Astrocyte of the hippocampus (primary cell): ENCODE results near the gene AK6.
"Not testable (repeated sequence)": the region's sequence is repeated elsewhere in the genome, so short reads cannot be mapped to it uniquely, and the experiment has no call there.

ENCODE experiments used
- DNase-seq: peaks from one replicate; pipeline ENCODE4 v3.0.0; 2011; ENCODE audit warnings: low read depth, low spot score

The AK6 gene

GRCh38 chr5:69369340-69370121 is at the start of gene AK6, which contains the start of the genes RAD17 and TAF9:
TSS of gene AK6 (minus strand) at chr5:69369520. CDS start at chr5:69369490, 30 bp downstream.
TSS of gene RAD17 (plus strand) at chr5:69369818. CDS start at chr5:69372209, 2,391 bp downstream.
TSS of gene TAF9 (minus strand) at chr5:69369520. CDS start at chr5:69365737, 3,783 bp downstream.
- peak; percentile 96 for DNase-seq

DNA sequence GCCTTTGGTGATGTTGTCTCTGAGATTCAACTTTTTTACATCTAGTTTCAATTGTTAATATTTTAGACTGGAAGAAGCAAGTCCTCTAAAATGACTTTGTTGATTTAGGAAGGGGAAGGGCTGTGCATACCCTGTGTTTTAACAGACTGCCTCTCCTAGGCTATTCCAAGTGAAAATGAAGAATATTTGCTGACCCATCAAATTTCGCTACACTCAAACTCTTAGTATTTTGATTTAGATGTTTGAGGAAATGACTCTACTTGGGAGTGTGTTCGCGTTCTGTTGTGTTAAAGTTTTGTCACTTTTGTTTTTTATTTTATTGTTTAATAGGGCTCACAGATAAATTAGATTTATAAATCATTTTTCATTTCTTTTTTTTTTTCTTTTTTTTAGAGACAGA is 49.2 kb upstream of the AK6 start:
- no peak for DNase-seq

GRCh38 chr5:69416699-69417098 is 47.4 kb upstream of the AK6 start:
- DNase-seq = no peak

DNA sequence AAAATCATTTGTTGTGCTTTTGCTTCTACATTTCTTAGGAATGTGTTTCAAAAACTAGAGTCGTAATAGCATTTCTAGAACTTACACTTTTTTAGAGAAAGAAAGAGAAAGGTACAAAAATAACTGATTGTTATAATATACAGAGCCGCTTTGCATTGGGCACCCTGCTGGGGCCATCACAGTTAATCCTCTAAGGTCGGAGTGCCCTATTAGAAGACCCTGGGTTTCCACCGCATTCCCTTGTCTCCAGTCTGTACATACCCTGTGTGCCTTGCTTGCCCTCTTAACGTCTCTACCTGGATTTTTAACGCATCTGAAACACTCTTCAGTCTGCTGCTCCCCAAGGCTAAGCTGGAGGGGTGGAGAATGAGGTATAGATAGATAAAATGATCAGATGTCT is 46.9 kb upstream of the AK6 start:
- no peak for DNase-seq

- DNase-seq = peak; percentile 7
Observed at GRCh38 chr5:69415584-69415958, 46.3 kb upstream of the AK6 start.

- peak; percentile 79 for DNase-seq
Observed at GRCh38 chr5:69414885-69415583, 45.7 kb upstream of the AK6 start, which contains the start of gene MARVELD2. TSS of gene MARVELD2 (plus strand) at chr5:69415116. CDS start at chr5:69419386, 4,270 bp downstream.

DNA sequence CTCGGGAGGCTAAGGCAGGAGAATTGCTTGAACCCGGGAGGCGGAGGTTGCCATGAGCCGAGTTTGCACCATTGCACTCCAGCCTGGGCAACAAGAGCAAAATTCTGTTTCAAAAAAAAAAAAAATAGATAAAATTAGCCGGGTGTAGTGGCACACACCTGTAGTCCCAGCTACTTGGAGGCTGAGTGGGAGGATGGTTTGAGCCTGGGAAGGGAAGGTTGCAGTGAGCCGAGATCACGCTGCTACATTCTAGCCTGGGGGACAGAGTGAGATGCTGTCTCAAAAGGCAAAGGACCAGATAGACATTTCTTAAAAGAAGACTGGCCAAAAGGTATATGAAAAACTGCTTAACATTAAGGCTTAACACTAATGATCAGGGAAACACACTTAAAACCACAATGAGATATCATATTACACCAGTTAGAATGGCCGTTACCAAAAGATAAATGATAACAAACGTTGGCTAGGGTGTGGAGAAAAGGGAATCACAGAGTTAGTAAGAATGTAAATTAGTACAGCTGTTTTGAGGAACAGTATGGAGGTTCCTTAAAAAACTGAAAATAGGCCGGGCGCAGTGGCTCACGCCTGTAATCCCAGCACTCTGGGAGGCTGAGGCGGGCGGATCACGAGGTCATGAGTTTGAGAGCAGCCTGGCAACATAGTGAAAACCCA is 35.5 kb upstream of the AK6 start:
- no peak for DNase-seq

- no peak for DNase-seq
Observed at GRCh38 chr5:69378376-69378775, 9.1 kb upstream of the AK6 start.

GRCh38 chr5:69374911-69375446 is 5.7 kb upstream of the AK6 start:
- no peak for DNase-seq

- no peak for DNase-seq
Observed at GRCh38 chr5:69372394-69372793, 3.1 kb upstream of the AK6 start.

DNA sequence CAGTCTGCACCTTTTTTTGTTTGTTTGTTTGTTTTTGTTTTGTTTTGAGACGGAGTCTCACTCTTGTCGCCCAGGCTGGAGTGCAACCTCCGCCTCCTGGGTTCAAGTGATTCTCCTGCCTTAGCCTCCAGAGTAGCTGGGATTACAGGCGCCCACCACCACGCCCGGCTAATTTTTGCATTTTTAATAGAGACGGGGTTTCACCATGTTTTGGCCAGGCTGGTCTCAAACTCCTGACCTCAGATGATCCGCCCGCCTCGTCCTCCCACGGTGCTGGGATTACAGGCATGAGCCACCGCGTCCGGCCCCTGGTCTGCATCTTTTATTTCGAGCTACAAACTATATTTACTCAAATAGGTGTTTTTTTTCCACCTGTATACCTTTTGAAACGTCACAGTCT is 1.0 kb upstream of the AK6 start:
- DNase-seq = not testable (repeated sequence)

DNA sequence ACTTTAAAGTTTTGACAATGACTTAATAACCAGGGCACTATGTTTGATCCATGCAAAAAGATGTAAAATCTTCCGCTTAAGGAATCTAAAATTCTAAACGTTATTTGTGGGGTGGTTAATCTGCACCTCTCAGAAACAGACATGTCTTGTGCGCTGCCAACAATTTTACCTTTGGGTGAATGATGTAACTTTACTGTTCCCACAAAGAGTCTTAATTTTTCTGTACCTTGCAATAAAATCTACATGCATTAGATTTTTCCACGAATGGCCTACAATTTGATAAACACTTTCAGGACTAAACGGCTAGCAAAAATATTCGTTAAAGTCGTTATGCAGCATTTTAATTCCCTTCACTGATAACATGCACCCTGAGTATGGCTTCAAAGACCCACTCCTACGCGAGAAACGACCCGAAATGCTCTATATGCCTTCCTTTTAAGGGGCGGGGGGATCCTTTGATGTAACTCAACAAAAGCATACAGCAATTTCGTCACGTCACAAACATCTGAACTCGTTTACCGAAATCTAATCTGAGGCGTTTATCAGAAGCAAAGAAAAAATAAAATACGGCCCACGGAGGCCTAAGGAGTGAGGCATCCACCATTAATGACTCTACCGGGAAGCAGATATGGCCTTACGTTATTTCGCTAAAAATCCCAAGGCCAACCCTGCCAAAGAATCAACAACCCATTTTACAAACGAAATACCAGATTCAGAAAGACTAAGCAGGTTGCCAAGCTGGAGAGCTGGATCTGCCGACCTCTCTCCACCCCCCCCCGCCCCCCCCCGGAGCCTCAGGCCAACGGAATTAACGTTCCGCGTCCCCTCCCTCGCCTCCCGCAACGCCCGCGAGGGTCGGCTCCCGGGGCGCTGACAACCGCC is 621 bp downstream of the AK6 start:
- DNase-seq = no peak

DNA sequence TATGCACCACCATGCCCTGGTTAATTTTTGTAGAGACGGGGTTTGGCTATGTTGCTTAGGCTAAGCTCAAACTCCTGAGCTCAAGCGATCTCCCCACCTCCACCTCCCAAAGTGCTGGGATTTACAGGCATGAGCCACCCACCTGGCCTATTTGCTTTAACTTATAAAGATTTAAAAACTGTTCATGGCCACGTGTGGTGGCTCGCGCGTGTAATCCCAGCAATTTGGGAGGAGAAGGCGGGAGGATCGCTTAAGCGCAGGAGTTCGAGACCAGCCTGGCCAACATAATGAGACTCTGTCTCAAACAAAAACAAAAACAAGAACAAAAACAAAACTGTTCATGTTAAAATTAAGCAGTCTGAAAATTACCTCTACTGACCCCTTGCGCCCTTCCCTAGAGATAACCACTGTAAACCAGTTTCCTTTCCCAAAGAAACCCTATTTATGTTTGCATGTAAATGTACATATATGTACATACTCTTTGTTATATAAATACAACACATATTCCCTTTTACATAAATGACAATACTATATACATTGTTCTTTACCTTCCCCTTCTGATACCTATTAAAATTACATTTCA is 1.5 kb downstream of the AK6 start:
- DNase-seq = no peak

DNA sequence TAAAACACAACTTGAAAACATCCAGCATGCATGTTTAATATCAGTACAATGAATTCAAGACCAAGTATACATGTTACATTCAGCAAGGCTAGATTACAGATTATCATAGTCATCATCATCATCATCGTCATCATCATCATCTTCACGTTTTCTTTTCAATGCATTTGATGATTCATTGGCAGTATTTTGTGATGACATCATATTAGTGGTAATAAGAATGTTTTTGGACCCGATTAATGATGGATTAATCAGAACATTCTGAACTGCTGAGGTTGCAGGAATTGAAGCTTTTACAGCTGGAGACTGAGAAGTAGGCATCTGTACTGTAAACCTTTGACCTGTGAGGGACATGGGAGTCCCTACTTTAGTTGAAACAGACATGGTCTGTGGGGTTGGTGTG is 4.5 kb downstream of the AK6 start:
- no peak for DNase-seq

DNA sequence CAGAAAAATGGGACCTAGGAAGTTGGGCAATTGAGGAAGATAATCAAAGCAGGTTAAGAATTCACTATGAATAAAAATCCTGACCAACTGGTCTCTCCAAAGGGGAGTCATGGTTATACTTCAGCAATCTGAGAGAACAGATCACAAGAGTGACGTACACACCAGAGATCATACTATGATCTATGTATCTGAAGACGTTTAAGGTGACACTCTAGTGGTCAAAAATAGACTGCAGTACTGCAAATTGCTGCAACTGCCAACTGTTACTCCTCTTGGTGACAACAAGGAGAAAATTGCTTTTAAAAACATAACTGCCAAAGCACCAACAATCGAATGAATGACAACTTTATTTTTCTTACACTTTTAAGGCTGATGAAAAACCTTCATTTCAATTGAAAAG is 4.9 kb downstream of the AK6 start:
- no peak for DNase-seq

DNA sequence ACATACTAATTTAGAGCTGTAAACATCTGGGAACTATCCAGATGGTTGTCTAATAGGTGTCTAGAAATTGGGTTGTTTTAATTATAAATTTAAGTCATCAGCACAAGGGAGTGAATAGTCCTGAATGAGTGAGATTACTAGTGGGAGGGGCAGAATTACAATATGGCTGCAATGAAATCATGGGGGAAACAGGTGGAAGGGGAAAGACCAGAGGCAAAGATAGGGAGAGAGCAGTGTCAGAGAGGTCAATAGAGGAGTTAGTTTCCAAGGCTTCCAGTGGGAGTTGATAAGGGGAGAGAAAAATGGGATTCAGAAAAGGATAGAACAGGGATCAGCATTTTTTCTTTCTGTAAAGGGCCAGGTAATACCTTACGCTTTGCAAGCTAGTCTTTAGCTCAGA is 8.9 kb downstream of the AK6 start:
- DNase-seq = no peak

- no peak for DNase-seq
Observed at GRCh38 chr5:69359699-69360098, 9.6 kb downstream of the AK6 start.

- DNase-seq = no peak
Observed at GRCh38 chr5:69350664-69351063, 18.7 kb downstream of the AK6 start.

- no peak for DNase-seq
Observed at GRCh38 chr5:69343083-69343482, 26.2 kb downstream of the AK6 start.

GRCh38 chr5:69341520-69342161 is 27.7 kb downstream of the AK6 start:
- no peak for DNase-seq
